ENCODE measurements around the gene KLHL5. TPM values are rescaled to one million over a fixed set of nuclear protein-coding genes. Genes with fewer than 3 reads are reported as not detected.
"Not testable (repeated sequence)": the region's sequence is repeated elsewhere in the genome, so short reads cannot be mapped to it uniquely, and the experiment has no call there.

Gene KLHL5
- total RNA-seq, 1 donor from 2014 or later, result 61.5 TPM

DNA sequence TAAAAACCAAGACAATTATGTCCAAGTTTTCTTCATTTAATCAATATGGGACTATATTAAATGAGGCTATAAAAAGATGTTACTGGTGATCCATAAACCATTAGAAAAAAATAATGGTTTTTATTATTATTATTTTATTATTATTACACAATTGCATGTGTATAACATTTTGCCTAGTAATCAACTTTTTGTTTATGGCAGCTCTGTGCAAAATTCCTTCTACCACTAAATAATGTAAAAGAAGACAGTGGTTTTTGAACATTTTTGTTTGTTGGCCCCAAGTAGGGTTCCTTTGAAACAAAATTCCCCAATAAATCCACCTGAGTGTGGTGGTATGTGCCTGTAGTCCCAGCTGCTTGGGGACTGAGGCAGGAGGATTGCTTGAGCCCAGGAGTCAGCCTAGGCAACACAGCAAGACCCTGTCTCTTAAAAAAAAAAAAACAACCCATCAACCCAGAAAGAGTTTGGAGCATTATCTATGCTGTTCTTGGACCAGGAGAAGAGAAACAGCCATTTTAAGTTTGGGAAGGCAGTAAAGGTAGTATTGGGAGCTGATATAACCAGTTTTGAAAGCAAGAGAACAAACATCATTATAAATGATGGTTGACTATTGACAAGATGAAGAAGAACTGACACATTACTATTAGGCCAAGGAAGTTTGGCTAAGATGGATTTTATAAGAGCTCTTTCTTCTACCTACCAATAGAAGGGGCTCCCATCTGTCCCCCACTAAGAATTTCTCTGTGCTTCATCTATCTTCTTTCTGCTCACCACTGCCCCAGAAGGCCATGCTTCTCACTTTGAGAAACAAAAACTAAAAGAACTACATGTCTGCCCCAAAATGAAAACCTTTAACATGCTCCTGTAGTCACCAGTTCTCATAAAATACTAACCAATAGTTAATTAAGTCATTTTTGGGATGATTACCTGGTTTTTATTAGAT is 32.0 kb upstream of the KLHL5 start:
- Mint-ChIP-seq H3K27ac (peak overlapping the region; percentile 93), H3K4me1 (peaks cover 64% of the 10 kb centered on the region), H3K4me3 (peak overlapping the region; percentile 83), H3K36me3 (ENCODE audit: low read depth) (peaks cover 9% of the 10 kb centered on the region), H3K27me3 (no peaks in the 10 kb centered on the region), H3K9me3 (no peaks in the 10 kb centered on the region)
- DNase-seq, result no peak
- TF ChIP-seq, protein P1, sequence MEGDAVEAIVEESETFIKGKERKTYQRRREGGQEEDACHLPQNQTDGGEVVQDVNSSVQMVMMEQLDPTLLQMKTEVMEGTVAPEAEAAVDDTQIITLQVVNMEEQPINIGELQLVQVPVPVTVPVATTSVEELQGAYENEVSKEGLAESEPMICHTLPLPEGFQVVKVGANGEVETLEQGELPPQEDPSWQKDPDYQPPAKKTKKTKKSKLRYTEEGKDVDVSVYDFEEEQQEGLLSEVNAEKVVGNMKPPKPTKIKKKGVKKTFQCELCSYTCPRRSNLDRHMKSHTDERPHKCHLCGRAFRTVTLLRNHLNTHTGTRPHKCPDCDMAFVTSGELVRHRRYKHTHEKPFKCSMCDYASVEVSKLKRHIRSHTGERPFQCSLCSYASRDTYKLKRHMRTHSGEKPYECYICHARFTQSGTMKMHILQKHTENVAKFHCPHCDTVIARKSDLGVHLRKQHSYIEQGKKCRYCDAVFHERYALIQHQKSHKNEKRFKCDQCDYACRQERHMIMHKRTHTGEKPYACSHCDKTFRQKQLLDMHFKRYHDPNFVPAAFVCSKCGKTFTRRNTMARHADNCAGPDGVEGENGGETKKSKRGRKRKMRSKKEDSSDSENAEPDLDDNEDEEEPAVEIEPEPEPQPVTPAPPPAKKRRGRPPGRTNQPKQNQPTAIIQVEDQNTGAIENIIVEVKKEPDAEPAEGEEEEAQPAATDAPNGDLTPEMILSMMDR (IDR thresholded peaks at IDR 0.05), result no peak
- intact Hi-C loops (cut with micrococcal nuclease), result loop anchor here (5.0 to 10.0 kb wide), 7 partner anchors 43 to 1275 kb away; partner anchors contain the start of genes KLF3, RFC1, RHOH and TBC1D1
- ATAC-seq (ENCODE audit: low read depth), result peak; percentile 25
- ChIA-PET CTCF (interaction anchor here (0.6 to 2.1 kb wide), 3 partner anchors 14 to 82 kb away, joined by 3 to 14 read pairs (median 3); no protein-coding TSS in a partner anchor), POLR2A (interaction anchor here (0.6 to 14.9 kb wide), 14 partner anchors 9 to 1154 kb away, joined by 3 to 215 read pairs (median 3); no protein-coding TSS in a partner anchor)

DNA sequence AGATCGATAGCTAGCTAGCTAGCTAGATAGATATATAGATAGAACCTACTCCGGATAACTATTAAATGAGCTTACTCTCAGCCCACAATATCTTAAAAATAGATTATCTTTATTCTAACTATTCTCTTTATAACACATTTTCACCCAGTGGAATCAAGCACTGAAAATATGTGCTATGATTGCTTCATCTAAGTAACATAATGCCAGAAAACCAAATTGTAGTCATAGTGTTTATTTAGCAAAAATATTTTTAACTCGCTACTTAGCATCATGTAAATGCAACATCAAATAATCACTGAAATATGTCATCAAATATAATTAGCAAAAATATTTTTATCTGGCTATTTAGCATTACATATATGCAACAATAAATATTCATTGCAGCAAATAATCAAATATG is 31.3 kb upstream of the KLHL5 start:
- ChIA-PET POLR2A (interaction anchor here (0.6 to 14.9 kb wide), 11 partner anchors 8 to 1154 kb away, joined by 3 to 215 read pairs (median 3); no protein-coding TSS in a partner anchor), CTCF (interaction anchor here (1.0 kb wide), 1 partner anchor 21 kb away, joined by 3 read pairs; no protein-coding TSS in a partner anchor)
- peak overlapping the region; percentile 83 for H3K4me3 Mint-ChIP-seq
- H3K4me1 Mint-ChIP-seq, result peaks cover 65% of the 10 kb centered on the region
- no peaks in the 10 kb centered on the region for H3K27me3 Mint-ChIP-seq
- ATAC-seq (ENCODE audit: low read depth), result no peak
- intact Hi-C loops (cut with micrococcal nuclease), result loop anchor here (5.0 to 10.0 kb wide), 6 partner anchors 43 to 1274 kb away; partner anchors contain the start of genes RFC1, RHOH, TBC1D1 and TLR6
- peaks cover 7% of the 10 kb centered on the region for H3K36me3 Mint-ChIP-seq (ENCODE audit: low read depth)
- no peaks in the 10 kb centered on the region for H3K9me3 Mint-ChIP-seq
- peak overlapping the region; percentile 93 for H3K27ac Mint-ChIP-seq
- DNase-seq, result no peak
- TF ChIP-seq, protein P1 (IDR thresholded peaks at IDR 0.05), result no peak

DNA sequence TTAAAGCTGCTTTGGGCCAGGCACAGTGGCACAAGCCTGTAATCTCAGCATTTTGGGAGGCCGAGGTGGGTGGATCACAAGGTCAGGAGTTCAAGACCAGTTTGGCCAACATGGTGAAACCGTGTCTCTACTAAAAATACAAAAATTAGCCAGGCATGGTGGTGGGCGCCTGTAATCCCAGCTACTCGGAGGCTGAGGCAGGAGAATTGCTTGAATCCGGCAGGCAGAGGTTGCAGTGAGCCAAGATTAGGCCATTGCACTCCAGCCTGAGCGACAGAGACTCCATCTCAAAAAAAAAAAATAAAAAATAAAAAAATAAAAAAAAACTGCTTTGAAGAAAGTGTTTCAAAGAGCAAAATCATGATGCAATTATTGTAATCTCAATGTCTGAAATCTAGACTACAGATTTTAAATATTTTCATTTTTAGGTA is 30.4 kb upstream of the KLHL5 start:
- H3K27ac Mint-ChIP-seq, result peak overlapping the region; percentile 93
- CTCF ChIA-PET, result interaction anchor here (1.2 kb wide), 1 partner anchor 12 kb away, joined by 5 read pairs; no protein-coding TSS in a partner anchor
- not testable (repeated sequence) for ATAC-seq (ENCODE audit: low read depth); H3K36me3 Mint-ChIP-seq (ENCODE audit: low read depth); DNase-seq; H3K27me3 Mint-ChIP-seq; H3K9me3 Mint-ChIP-seq
- intact Hi-C loops (cut with micrococcal nuclease), result loop anchor here (1.0 to 10.0 kb wide), 11 partner anchors 13 to 1273 kb away; partner anchors contain the start of genes RFC1, RHOH, TBC1D1 and TLR6
- H3K4me3 Mint-ChIP-seq, result peak overlapping the region; percentile 83
- H3K4me1 Mint-ChIP-seq, result peaks cover 63% of the 10 kb centered on the region
- POLR2A ChIA-PET, result interaction anchor here (0.7 to 14.9 kb wide), 6 partner anchors 13 to 1696 kb away, joined by 3 to 215 read pairs (median 7); no protein-coding TSS in a partner anchor

DNA sequence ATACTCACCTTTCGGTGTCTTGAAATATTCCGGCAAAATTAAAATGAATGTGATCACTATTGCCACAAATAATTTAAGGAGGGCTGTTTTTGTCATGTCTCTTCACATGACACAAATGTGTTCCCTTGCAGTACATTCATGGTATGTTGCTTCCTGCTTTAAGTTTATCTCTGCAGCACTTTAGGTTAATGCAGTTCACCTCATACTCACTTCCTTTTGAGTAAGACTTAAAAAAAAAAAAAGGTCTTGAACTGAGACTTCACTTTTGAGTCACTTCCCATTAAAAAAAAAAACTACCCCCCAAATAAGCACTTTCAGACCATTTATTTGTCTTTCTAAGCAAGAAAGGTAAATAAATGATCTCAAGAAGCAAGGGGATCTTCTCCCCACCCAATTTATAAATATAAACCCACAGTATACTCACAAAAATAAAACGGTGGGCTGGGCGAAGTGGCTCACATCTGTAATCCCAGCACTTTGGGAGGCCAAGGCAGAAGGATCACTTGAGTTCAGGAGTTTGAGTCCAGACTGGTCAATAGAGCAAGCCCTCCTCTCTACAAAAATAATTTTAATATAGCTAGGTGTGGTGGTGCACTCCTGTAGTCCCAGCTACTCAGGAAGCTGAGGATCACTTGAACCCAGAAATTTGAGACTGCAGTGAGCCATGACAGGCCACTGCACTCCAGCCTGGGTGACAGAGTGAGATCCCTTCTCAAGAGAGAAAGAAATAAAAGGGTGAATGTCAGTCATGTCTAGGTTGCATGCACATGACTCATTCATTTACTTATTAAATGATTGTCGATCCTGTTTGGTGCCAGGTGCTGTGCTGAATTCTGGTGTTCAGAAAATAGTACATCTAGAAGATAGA is 29.6 kb upstream of the KLHL5 start, which contains the start of gene TMEM156:
Gene TMEM156, minus strand, starts transcription at position 192 of the 868 bp plus-strand sequence. Its CDS starts 96 bp downstream, at position 96.
- ATAC-seq (ENCODE audit: low read depth), result peak; percentile 69
- intact Hi-C loops (cut with micrococcal nuclease), result loop anchor here (1.0 to 10.0 kb wide), 11 partner anchors 12 to 1272 kb away; partner anchors contain the start of genes RFC1, RHOH, TBC1D1 and TLR6
- TF ChIP-seq, protein P1 (IDR thresholded peaks at IDR 0.05), result no peak
- H3K4me3 Mint-ChIP-seq, result peak within 1 kb of the TSS; percentile 83
- ChIA-PET CTCF (interaction anchor here (1.2 kb wide), 1 partner anchor 12 kb away, joined by 5 read pairs; no protein-coding TSS in a partner anchor), POLR2A (interaction anchor here (0.6 to 14.9 kb wide), 6 partner anchors 12 to 1695 kb away, joined by 4 to 215 read pairs (median 7); no protein-coding TSS in a partner anchor)
- no peaks in the 10 kb centered on the region for H3K27me3 Mint-ChIP-seq
- H3K27ac Mint-ChIP-seq, result peak within 1 kb of the TSS; percentile 93
- peaks cover 64% of the 10 kb centered on the region for H3K4me1 Mint-ChIP-seq
- no peak for DNase-seq
- H3K9me3 Mint-ChIP-seq, result no peaks in the 10 kb centered on the region
- H3K36me3 Mint-ChIP-seq (ENCODE audit: low read depth), result peaks cover 5% of the 10 kb centered on the region
